ENCODE results near the gene WFS1.
A peak's percentile ranks its signal among the peaks of the same experiment; 100 is the strongest.

Gene WFS1

GRCh38 chr4:6336166-6336565, 66.5 kb downstream of the WFS1 start:
- Histone ChIP-seq H3K4me1 (ENCODE audit: insufficient read depth, low read length, poor library complexity, severe bottlenecking) (peaks cover 24% of the 10 kb centered on the region), H3K9me3 (ENCODE audit: insufficient read depth, low read depth, low read length) (no peaks in the 10 kb centered on the region), H3K36me3 (ENCODE audit: insufficient read depth, low read length) (no peaks in the 10 kb centered on the region), H3K4me3 (ENCODE audit: low read length, poor library complexity, severe bottlenecking) (no peak overlapping the region), H3K4me2 (ENCODE audit: low read depth, low read length, poor library complexity, severe bottlenecking) (no peak overlapping the region), H3K27me3 (ENCODE audit: insufficient read depth, low read length, poor library complexity, severe bottlenecking) (no peaks in the 10 kb centered on the region), H2AFZ (ENCODE audit: low read length) (no peak overlapping the region), H3K9me2 (replicated peaks; ENCODE audit: low read depth, low read length) (no peaks in the 10 kb centered on the region), H3K9ac (ENCODE audit: low read depth, low read length, poor library complexity, severe bottlenecking) (no peak overlapping the region), H3K79me2 (ENCODE audit: insufficient read depth, low read length) (no peaks in the 10 kb centered on the region), H3F3A (ENCODE audit: low read depth) (no peaks in the 10 kb centered on the region), H4K20me1 (ENCODE audit: insufficient read depth, low read length, poor library complexity, severe bottlenecking) (no peaks in the 10 kb centered on the region)
- no peak for TF ChIP-seq EZH2phosphoT487 (IDR thresholded peaks at IDR 0.05; ENCODE audit: borderline replicate concordance)
- TF ChIP-seq, protein P1, sequence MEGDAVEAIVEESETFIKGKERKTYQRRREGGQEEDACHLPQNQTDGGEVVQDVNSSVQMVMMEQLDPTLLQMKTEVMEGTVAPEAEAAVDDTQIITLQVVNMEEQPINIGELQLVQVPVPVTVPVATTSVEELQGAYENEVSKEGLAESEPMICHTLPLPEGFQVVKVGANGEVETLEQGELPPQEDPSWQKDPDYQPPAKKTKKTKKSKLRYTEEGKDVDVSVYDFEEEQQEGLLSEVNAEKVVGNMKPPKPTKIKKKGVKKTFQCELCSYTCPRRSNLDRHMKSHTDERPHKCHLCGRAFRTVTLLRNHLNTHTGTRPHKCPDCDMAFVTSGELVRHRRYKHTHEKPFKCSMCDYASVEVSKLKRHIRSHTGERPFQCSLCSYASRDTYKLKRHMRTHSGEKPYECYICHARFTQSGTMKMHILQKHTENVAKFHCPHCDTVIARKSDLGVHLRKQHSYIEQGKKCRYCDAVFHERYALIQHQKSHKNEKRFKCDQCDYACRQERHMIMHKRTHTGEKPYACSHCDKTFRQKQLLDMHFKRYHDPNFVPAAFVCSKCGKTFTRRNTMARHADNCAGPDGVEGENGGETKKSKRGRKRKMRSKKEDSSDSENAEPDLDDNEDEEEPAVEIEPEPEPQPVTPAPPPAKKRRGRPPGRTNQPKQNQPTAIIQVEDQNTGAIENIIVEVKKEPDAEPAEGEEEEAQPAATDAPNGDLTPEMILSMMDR (conservative IDR thresholded peaks at IDR 0.05; ENCODE audit: low read length): no peak

- Histone ChIP-seq H3K9me3 (ENCODE audit: insufficient read depth, low read depth, low read length) (no peaks in the 10 kb centered on the region), H4K20me1 (ENCODE audit: insufficient read depth, low read length, poor library complexity, severe bottlenecking) (no peaks in the 10 kb centered on the region), H3K9me2 (replicated peaks; ENCODE audit: low read depth, low read length) (no peaks in the 10 kb centered on the region), H3K4me2 (ENCODE audit: low read depth, low read length, poor library complexity, severe bottlenecking) (peak overlapping the region; percentile 56), H3K9ac (ENCODE audit: low read depth, low read length, poor library complexity, severe bottlenecking) (no peak overlapping the region), H2AFZ (ENCODE audit: low read length) (no peak overlapping the region), H3K36me3 (ENCODE audit: insufficient read depth, low read length) (no peaks in the 10 kb centered on the region), H3K27me3 (ENCODE audit: insufficient read depth, low read length, poor library complexity, severe bottlenecking) (no peaks in the 10 kb centered on the region), H3K79me2 (ENCODE audit: insufficient read depth, low read length) (no peaks in the 10 kb centered on the region), H3K4me3 (ENCODE audit: low read length, poor library complexity, severe bottlenecking) (peak overlapping the region; percentile 22), H3K4me1 (ENCODE audit: insufficient read depth, low read length, poor library complexity, severe bottlenecking) (peaks cover 24% of the 10 kb centered on the region), H3F3A (ENCODE audit: low read depth) (no peaks in the 10 kb centered on the region)
- TF ChIP-seq, protein P1 (conservative IDR thresholded peaks at IDR 0.05; ENCODE audit: low read length): 0 out of 2 replicates have a peak, but pooled peaks have one; percentile 10
- TF ChIP-seq EZH2phosphoT487 (IDR thresholded peaks at IDR 0.05; ENCODE audit: borderline replicate concordance): no peak
These were observed 67.8 kb downstream of the WFS1 start for GRCh38 chr4:6337331-6337935.

DNA sequence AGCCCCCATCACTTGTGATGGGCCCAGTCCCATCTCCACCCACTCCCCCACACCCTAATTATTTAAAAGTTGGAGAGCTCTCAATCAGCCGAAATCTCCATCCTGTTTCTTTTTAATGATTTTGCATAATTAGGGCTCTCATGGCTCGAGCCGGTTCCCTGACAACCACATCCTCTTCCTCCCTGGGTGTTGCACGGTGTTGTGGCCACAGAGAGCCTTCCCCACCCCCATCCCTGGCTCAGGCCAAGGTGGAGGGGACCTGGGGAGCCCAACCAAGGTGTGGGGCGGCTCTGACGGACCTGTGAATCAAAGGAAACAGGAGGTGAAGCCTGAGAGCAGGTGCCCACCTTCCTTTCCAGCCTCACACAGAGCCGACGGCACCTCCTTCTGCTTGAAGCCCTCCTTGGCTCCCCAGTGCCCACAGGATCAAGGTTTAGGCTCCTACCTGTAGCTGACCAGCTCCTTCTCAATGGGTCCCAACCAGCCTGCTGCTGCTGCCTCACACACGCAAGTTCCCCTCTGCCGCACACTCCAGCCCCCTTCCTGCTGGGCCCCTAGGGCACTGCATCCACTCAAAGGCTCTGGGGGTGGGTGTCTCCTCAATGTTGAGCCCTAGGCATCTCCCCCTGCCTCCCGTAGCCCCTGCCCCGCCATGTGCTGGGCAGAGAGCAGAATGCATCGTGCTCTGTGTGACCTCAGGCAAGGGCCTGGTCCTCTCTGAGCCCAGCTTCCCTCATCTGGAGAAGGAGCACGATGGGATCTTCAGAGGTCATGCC, 68.7 kb downstream of the WFS1 start:
- Histone ChIP-seq H4K20me1 (ENCODE audit: insufficient read depth, low read length, poor library complexity, severe bottlenecking) (no peaks in the 10 kb centered on the region), H3K27me3 (ENCODE audit: insufficient read depth, low read length, poor library complexity, severe bottlenecking) (no peaks in the 10 kb centered on the region), H3K4me1 (ENCODE audit: insufficient read depth, low read length, poor library complexity, severe bottlenecking) (peaks cover 24% of the 10 kb centered on the region), H3F3A (ENCODE audit: low read depth) (no peaks in the 10 kb centered on the region), H3K4me2 (ENCODE audit: low read depth, low read length, poor library complexity, severe bottlenecking) (peak overlapping the region; percentile 56), H3K9ac (ENCODE audit: low read depth, low read length, poor library complexity, severe bottlenecking) (no peak overlapping the region), H3K79me2 (ENCODE audit: insufficient read depth, low read length) (no peaks in the 10 kb centered on the region), H3K9me2 (replicated peaks; ENCODE audit: low read depth, low read length) (no peaks in the 10 kb centered on the region), H3K9me3 (ENCODE audit: insufficient read depth, low read depth, low read length) (no peaks in the 10 kb centered on the region), H3K36me3 (ENCODE audit: insufficient read depth, low read length) (no peaks in the 10 kb centered on the region), H2AFZ (ENCODE audit: low read length) (no peak overlapping the region), H3K4me3 (ENCODE audit: low read length, poor library complexity, severe bottlenecking) (peak overlapping the region; percentile 22)
- TF ChIP-seq, protein P1 (conservative IDR thresholded peaks at IDR 0.05; ENCODE audit: low read length): no peak
- no peak for TF ChIP-seq EZH2phosphoT487 (IDR thresholded peaks at IDR 0.05; ENCODE audit: borderline replicate concordance)

Measured in Loucy (cell line).